IgD-negative memory B cell (primary cell): ENCODE data around the gene NXN. TPM values are rescaled to one million over a fixed set of nuclear protein-coding genes. Genes with fewer than 3 reads are reported as not detected.

Experiments
- H3K27ac Mint-ChIP-seq, 3 donors: one replicate each; pipeline ENCODE4 v1.8.0; 2020 to 2022; ENCODE audit warnings: mild to moderate bottlenecking in 3 of 3, mixed read lengths in 3 of 3, moderate library complexity in 1 of 3
- H3K27me3 Mint-ChIP-seq: one replicate; pipeline ENCODE4 v1.8.0; 2021; ENCODE audit warnings: mixed read lengths
- H3K36me3 Mint-ChIP-seq: one replicate; pipeline ENCODE4 v1.8.0; 2020; ENCODE audit warnings: mild to moderate bottlenecking, mixed read lengths
- H3K4me1 Mint-ChIP-seq, 3 donors: one replicate each; pipeline ENCODE4 v1.8.0; 2020 to 2022; ENCODE audit warnings: mixed read lengths in 3 of 3, mild to moderate bottlenecking in 1 of 3
- H3K4me3 Mint-ChIP-seq, 4 donors: one replicate each; pipeline ENCODE4 v1.8.0; 2020 to 2022; ENCODE audit warnings: mild to moderate bottlenecking in 4 of 4, mixed read lengths in 4 of 4, moderate library complexity in 3 of 4
- H3K9me3 Mint-ChIP-seq, 3 donors: one replicate each; pipeline ENCODE4 v1.8.0; 2020 to 2021; ENCODE audit warnings: mixed read lengths in 3 of 3, mild to moderate bottlenecking in 1 of 3
- polyA plus RNA-seq: library from polyadenylated mRNA; unstranded; fragments of 300-500 nt; fragmentation: Illumina TruSeq; gene quantifications from one replicate; pipeline ENCODE4 v1.2.3, GENCODE V29; 2021

Gene NXN
- polyA plus RNA-seq, 1 donor from 2014 or later: 0.18 TPM

- no peak overlapping the region for H3K27ac Mint-ChIP-seq
- H3K36me3 Mint-ChIP-seq: no peaks in the 10 kb centered on the region
- no peaks in the 10 kb centered on the region for H3K27me3 Mint-ChIP-seq
- H3K4me3 Mint-ChIP-seq: no peak overlapping the region
- H3K9me3 Mint-ChIP-seq: no peaks in the 10 kb centered on the region
- peaks cover 0 to 2% (median 0%) of the 10 kb centered on the region in 3 donors for H3K4me1 Mint-ChIP-seq
Observed at GRCh38 chr17:1010586-1010985, 31.0 kb upstream of the NXN start.

GRCh38 chr17:1010086-1010450, 30.5 kb upstream of the NXN start:
- Mint-ChIP-seq H3K4me3 (no peak overlapping the region), H3K4me1 (peaks cover 0 to 2% (median 0%) of the 10 kb centered on the region in 3 donors), H3K27ac (no peak overlapping the region), H3K36me3 (no peaks in the 10 kb centered on the region), H3K9me3 (no peaks in the 10 kb centered on the region), H3K27me3 (no peaks in the 10 kb centered on the region)

GRCh38 chr17:1009229-1010085, 29.9 kb upstream of the NXN start:
- peaks cover 0 to 2% (median 0%) of the 10 kb centered on the region in 3 donors for H3K4me1 Mint-ChIP-seq
- no peaks in the 10 kb centered on the region for H3K36me3 Mint-ChIP-seq
- H3K27ac Mint-ChIP-seq: no peak overlapping the region
- no peak overlapping the region for H3K4me3 Mint-ChIP-seq
- no peaks in the 10 kb centered on the region for H3K9me3 Mint-ChIP-seq
- no peaks in the 10 kb centered on the region for H3K27me3 Mint-ChIP-seq

- no peaks in the 10 kb centered on the region for H3K9me3 Mint-ChIP-seq
- H3K4me1 Mint-ChIP-seq: peaks cover 0 to 2% (median 0%) of the 10 kb centered on the region in 3 donors
- no peak overlapping the region for H3K4me3 Mint-ChIP-seq
- H3K36me3 Mint-ChIP-seq: no peaks in the 10 kb centered on the region
- H3K27me3 Mint-ChIP-seq: no peaks in the 10 kb centered on the region
- H3K27ac Mint-ChIP-seq: peak overlapping the region in 1 of 3 donors; percentile 78
Observed at GRCh38 chr17:1008008-1008761, 28.6 kb upstream of the NXN start.

- no peaks in the 10 kb centered on the region for H3K36me3 Mint-ChIP-seq
- no peaks in the 10 kb centered on the region for H3K27me3 Mint-ChIP-seq
- H3K4me1 Mint-ChIP-seq: peaks cover 0 to 2% (median 0%) of the 10 kb centered on the region in 3 donors
- H3K9me3 Mint-ChIP-seq: no peaks in the 10 kb centered on the region
- no peak overlapping the region for H3K4me3 Mint-ChIP-seq
- no peak overlapping the region for H3K27ac Mint-ChIP-seq
Observed at GRCh38 chr17:1007310-1008007, 27.9 kb upstream of the NXN start.

GRCh38 chr17:1006054-1006453, 26.5 kb upstream of the NXN start:
- Mint-ChIP-seq H3K9me3 (no peaks in the 10 kb centered on the region), H3K27ac (peak overlapping the region in 1 of 3 donors; percentile 32), H3K36me3 (no peaks in the 10 kb centered on the region), H3K27me3 (no peaks in the 10 kb centered on the region), H3K4me1 (peaks cover 0 to 2% (median 1%) of the 10 kb centered on the region in 3 donors), H3K4me3 (no peak overlapping the region)

- Mint-ChIP-seq H3K9me3 (no peaks in the 10 kb centered on the region), H3K4me3 (peak overlapping the region in 1 of 4 donors; percentile 75), H3K4me1 (peaks cover 0 to 2% (median 1%) of the 10 kb centered on the region in 3 donors), H3K36me3 (no peaks in the 10 kb centered on the region), H3K27me3 (no peaks in the 10 kb centered on the region), H3K27ac (peak overlapping the region in 1 of 3 donors; percentile 32)
Observed at GRCh38 chr17:1005361-1005946, 25.9 kb upstream of the NXN start.

GRCh38 chr17:1004769-1005295, 25.3 kb upstream of the NXN start:
- H3K36me3 Mint-ChIP-seq: no peaks in the 10 kb centered on the region
- H3K9me3 Mint-ChIP-seq: no peaks in the 10 kb centered on the region
- no peak overlapping the region for H3K4me3 Mint-ChIP-seq
- no peaks in the 10 kb centered on the region for H3K27me3 Mint-ChIP-seq
- no peak overlapping the region for H3K27ac Mint-ChIP-seq
- peaks cover 0 to 2% (median 1%) of the 10 kb centered on the region in 3 donors for H3K4me1 Mint-ChIP-seq

GRCh38 chr17:1003972-1004768, 24.6 kb upstream of the NXN start:
- Mint-ChIP-seq H3K27me3 (no peaks in the 10 kb centered on the region), H3K4me1 (peaks cover 1 to 3% (median 2%) of the 10 kb centered on the region in 3 donors), H3K36me3 (no peaks in the 10 kb centered on the region), H3K4me3 (no peak overlapping the region), H3K27ac (no peak overlapping the region), H3K9me3 (no peaks in the 10 kb centered on the region)

GRCh38 chr17:1003633-1003971, 24.0 kb upstream of the NXN start:
- H3K36me3 Mint-ChIP-seq: no peaks in the 10 kb centered on the region
- H3K9me3 Mint-ChIP-seq: no peaks in the 10 kb centered on the region
- no peaks in the 10 kb centered on the region for H3K27me3 Mint-ChIP-seq
- no peak overlapping the region for H3K4me3 Mint-ChIP-seq
- no peak overlapping the region for H3K27ac Mint-ChIP-seq
- H3K4me1 Mint-ChIP-seq: peaks cover 3 to 7% (median 4%) of the 10 kb centered on the region in 3 donors

GRCh38 chr17:1002771-1003555, 23.4 kb upstream of the NXN start:
- Mint-ChIP-seq H3K36me3 (no peaks in the 10 kb centered on the region), H3K4me1 (peaks cover 4 to 12% (median 8%) of the 10 kb centered on the region in 3 donors), H3K9me3 (no peaks in the 10 kb centered on the region), H3K27me3 (no peaks in the 10 kb centered on the region), H3K27ac (peak overlapping the region in 1 of 3 donors; percentile 3), H3K4me3 (no peak overlapping the region)

- H3K4me3 Mint-ChIP-seq: peak overlapping the region in 1 of 4 donors; percentile 82
Observed at GRCh38 chr17:1002412-1002753, 22.8 kb upstream of the NXN start.

GRCh38 chr17:1001640-1002411, 22.2 kb upstream of the NXN start:
- H3K9me3 Mint-ChIP-seq: no peaks in the 10 kb centered on the region
- peaks cover 10 to 18% (median 14%) of the 10 kb centered on the region in 3 donors for H3K4me1 Mint-ChIP-seq
- no peaks in the 10 kb centered on the region for H3K36me3 Mint-ChIP-seq
- peak overlapping the region in 1 of 4 donors; percentile 82 for H3K4me3 Mint-ChIP-seq
- peak overlapping the region in 2 of 3 donors; percentile 59 to 64 for H3K27ac Mint-ChIP-seq
- H3K27me3 Mint-ChIP-seq: no peaks in the 10 kb centered on the region

More at GRCh38 chr17:1002412-1002753, 22.8 kb upstream of the NXN start:
- Mint-ChIP-seq H3K27me3 (no peaks in the 10 kb centered on the region), H3K36me3 (no peaks in the 10 kb centered on the region), H3K9me3 (no peaks in the 10 kb centered on the region), H3K27ac (peak overlapping the region in 2 of 3 donors; percentile 59 to 64), H3K4me1 (peaks cover 7 to 15% (median 11%) of the 10 kb centered on the region in 3 donors)
